Bone marrow (tissue), 2 donors: ENCODE results near the gene TNFSF18.

Experiments used
- DNase-seq, 2 donors: peaks; one replicate each; lab custom pipeline; 2025; lab: John Stamatoyannopoulos, UW

Gene TNFSF18

DNA sequence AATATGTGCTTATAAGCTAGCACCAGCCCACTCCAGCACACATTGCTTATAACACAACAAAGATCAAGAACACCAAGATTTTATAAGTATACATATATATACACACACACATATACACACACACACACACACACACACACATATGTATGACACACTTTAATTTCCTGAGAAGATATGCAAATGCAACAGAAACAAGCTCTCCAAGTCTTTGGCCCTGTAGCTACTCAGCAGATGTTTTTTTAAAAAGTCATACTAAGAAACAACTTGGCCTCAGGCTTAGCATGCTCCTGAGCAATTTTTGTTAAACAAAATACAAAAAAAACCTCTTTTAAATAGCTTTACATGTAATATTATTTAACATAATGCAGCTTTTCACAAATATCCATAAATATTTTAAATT, 11.1 kb downstream of the TNFSF18 start:
- no peak for DNase-seq

DNA sequence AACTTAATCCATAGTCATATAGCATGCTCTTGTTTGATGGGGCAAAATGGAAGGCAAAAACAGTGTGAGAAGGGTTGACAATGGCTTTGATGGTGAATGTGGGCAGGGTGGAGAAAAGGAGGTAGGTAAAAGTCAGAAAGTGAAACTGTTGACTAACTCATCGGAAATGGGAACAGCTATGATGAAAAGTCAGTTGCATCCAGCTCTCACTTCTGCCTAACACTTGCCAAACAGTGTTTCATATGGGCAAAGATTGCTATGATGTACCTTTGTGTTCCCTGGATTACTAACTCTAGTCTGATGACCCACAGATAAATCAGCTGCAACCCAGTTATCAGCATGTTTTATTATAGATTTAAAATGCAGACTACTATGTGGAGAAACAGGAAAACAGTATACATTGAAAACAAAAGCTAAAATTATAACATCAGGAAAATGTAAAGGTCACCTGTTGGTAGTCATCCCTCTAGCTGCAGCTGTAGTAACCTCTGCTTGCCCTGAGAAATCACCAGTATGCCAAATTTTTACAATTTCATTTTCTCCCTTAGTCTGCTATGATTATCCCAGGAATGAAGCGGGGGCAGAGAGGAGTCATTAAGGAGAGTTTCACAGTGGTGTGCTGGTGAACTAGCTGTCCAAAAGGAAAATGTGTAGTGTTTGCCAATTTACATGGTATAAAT, 11.7 kb downstream of the TNFSF18 start:
- no peak for DNase-seq

- DNase-seq, result no peak
These were observed 26.2 kb downstream of the TNFSF18 start for GRCh38 chr1:173024543-173024942.

GRCh38 chr1:173023343-173023742, 27.4 kb downstream of the TNFSF18 start:
- no peak for DNase-seq

DNA sequence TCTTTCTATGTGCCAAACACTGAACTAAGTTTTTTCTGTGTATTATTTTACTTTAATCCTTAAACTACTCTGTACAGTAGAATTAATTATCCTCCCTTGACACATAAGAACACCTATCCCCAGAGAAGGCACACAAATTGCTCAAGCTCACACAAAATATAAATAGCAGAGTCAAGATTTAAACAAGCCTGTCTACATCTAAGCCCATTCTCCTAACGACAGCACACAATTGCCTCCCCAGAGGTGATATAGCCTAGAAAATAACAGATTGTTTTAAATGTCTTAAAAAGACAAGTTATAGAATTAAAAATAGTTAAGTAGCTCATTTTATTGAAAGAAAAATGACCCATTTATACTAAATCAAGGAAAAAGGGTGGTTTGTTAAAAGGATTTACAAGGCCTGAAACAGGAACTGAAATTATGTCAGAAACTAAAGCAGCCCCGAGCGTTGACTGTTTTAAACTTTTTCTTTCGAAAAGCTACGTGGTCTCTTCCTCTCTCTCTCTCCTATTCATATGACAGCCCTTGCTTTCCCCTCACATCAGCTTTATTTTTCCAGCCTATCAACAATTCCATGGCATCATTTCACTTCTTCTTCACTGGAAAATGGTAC, 30.5 kb downstream of the TNFSF18 start:
- peak in 1 of 2 donors; percentile 24 for DNase-seq

DNA sequence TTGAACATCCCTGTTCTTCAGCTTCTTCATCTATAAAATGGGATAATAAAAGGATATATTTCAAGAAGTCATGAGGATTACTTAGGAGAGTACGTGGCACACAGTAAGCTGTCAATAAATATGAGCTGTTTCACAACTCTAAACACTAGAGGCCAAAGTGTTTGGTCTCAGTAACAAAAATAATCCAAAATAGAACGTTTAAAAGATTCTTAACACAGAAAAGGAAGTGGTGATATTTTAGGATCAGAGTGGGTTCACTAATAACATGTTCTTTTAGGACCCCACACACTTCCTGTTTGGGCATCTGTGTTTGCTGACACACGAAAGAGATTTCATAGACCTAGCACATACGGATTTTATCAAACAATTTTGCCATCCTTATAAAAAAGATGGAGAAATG, 32.9 kb downstream of the TNFSF18 start:
- DNase-seq, result peak in 1 of 2 donors; percentile 61

- DNase-seq, result no peak
These were observed 34.3 kb downstream of the TNFSF18 start for GRCh38 chr1:173016419-173016818.

GRCh38 chr1:173015629-173016028, 35.1 kb downstream of the TNFSF18 start:
- DNase-seq, result peak in 1 of 2 donors; percentile 60

- DNase-seq, result no peak
These were observed 36.6 kb downstream of the TNFSF18 start for GRCh38 chr1:173014160-173014559.

DNA sequence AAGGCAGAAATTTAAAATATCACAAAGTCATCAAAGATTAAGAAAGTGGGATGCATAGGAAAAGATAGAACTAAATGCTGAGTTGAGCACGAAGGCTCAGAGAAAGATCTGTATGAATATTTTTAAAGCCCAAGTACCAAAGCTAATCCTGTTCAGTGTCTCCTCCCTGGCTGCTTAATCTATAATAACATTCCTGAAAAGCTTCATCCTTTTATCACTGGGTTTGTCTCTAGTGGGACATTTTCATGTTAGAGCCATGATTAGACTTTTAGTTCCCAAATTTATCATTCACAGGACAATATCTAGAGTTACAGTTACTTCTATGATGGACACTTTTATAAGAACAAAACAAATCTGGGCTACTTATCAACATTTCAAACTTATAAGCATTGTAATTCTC, 38.6 kb downstream of the TNFSF18 start:
- DNase-seq, result no peak

DNA sequence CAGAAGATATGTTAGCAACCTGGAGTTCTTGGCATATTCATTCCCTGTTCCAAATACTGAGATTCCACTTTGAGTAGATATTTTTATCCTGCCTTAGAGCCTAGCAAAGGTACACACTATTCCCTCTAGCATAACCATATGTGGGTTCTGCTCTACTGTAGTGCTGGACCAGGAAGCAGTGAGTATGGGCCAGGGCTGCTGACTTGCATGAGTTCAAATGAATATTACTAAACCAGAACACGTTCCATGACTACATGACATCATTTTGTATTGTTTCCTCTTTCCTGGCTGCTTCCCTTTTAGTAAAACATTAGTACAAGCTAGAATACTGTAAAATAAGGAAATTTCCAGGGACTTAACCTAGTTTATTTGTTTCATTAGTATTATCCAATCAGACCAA, 41.1 kb downstream of the TNFSF18 start:
- DNase-seq, result no peak

DNA sequence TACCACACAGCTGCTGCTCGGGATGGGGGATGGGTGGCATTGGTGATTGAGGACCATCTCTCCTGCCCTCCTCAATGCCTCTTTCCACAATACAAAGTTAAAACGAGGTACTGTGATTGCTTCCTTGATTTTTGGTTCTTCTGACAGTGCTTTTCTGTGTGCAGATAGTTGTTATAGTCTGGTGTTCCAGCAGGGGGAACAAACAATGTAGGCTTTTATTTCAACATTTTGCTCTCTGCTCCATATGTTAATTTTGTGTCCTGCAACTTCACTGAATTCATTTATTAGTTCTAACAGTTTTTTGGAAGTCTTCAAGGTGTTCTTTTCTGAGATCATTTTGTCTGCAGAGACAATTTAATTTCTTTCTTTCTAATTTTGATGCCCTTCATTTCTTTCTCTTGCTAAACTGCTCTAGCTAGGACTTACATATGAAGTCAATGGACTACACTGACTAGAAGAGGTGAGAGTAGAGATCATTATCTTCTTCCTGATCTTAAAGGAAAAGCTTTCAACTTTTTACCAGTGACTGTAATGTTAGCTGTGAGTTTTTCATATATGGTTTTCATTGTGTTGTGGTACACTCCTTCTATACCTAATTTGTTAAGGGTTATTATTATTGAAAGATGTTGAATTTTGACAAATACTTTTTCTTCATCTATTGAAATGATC, 45.4 kb downstream of the TNFSF18 start:
- DNase-seq, result peak in 1 of 2 donors; percentile 28

GRCh38 chr1:173002891-173003838, 47.6 kb downstream of the TNFSF18 start:
- no peak for DNase-seq

DNA sequence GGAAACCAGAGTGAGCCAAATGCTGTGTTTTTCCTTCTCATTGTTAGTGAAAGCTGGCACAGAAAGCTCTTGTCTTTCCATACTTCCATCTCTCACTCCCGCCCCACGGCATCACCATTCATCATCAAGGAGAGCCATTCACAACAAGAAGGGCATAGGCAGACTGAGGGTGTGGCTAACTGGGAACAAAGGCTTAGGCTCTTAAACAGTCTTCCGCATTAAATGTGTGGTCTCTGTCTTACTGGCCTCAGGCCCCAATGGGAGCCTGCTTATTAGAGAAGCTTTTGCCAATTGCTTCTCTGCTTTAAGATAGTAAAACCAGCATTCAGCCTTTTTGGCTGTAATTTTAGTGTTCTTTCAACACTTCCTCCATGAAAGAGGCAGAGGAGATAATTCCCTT, 51.4 kb downstream of the TNFSF18 start:
- no peak for DNase-seq

DNA sequence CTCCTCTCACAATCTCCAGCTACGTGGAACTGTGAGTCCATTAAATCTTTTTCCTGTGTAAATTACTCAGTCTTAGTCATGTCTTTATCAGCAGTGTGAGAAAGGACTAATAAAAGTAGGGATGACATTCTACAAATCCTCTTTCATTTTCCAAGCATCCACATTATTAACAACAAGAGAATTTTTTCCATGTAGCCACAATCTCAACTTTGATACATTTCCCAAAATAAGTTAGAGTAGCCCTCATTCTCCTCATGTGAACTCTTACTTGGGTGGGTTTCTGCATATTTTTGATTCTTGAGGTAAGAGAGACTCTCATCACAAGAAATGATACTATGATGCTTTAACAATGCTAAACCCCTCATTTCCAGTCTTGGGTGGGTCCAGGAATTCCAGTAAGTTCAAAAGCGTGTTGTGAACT, 52.8 kb downstream of the TNFSF18 start:
- DNase-seq, result no peak

DNA sequence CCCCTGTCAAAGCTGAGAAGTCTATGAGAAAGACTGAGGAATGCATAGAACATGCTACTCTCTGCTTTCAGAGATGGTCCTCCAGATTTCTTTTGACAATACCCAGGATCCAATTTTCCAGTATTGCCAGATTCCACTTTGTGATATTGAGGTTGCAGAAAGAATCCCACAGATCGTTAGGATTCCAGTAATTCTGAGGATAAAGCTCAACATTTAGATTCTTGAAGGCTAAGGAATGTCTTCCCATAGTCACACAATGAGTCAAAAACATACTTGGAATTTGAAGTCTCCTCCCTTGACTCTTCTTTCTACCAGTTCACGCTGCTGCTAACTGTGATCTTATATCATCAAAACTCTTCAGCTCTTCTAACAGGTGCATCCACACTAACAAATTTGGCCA, 57.1 kb downstream of the TNFSF18 start:
- DNase-seq, result no peak

- no peak for DNase-seq
These were observed 58.9 kb downstream of the TNFSF18 start for GRCh38 chr1:172991674-172992400.

- DNase-seq, result no peak
These were observed 60.0 kb downstream of the TNFSF18 start for GRCh38 chr1:172990598-172991215.
